AG09309 (cell line): Measurements from ENCODE around the gene CYP3A4.
A peak's percentile ranks its signal among the peaks of the same experiment; 100 is the strongest.
"Not testable (repeated sequence)": the region's sequence is repeated elsewhere in the genome, so short reads cannot be mapped to it uniquely, and the experiment has no call there.

Experiments
- DNase-seq: peaks from one replicate; pipeline ENCODE4 v3.0.0-alpha.2; 2010; ENCODE audit warnings: low read depth
- H3K4me3 ChIP-seq: 2 replicates; pipeline ENCODE4 v1.5.1; 2011; ENCODE audit warnings: mild to moderate bottlenecking, low read depth, low read length, moderate library complexity; ENCODE audit not compliant: control insufficient read depth
- TF ChIP-seq, protein P1 (sequence below): IDR thresholded peaks from 2 replicates; pipeline ENCODE4 v1.5.1; 2011; ENCODE audit warnings: mild to moderate bottlenecking, low read depth, low read length, inconsistent platforms; ENCODE audit not compliant: insufficient read depth, control insufficient read depth; ENCODE audit errors: missing control alignments

The CYP3A4 gene

DNA sequence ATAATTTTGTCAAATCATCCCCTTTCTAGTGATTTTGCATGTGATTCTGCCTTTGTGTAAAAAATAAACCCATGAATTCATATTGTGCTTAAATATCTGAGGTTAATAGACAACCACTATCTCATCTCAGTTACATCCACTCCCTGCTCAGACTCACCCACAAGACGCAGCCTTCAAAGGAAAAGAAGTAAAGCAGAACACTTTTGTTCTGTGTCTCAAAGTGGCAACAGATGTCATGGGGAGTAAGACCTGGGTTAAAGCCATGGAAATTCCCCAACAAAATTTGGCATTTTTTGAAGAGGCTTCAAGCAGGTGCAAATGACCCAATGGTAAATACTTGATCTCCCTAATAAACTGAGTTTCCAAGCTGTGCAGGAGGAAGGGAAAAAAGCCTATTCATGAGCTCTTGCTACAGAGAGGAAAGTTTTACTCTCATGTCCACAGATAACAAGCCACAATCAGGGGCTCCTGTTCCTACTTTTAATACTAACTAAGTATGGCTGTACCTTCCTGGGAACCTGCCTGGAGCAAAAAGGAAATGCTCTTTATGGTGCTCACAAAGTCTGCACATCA lies 53.7 kb downstream of the CYP3A4 start:
- DNase-seq, result no peak
- TF ChIP-seq, protein P1, sequence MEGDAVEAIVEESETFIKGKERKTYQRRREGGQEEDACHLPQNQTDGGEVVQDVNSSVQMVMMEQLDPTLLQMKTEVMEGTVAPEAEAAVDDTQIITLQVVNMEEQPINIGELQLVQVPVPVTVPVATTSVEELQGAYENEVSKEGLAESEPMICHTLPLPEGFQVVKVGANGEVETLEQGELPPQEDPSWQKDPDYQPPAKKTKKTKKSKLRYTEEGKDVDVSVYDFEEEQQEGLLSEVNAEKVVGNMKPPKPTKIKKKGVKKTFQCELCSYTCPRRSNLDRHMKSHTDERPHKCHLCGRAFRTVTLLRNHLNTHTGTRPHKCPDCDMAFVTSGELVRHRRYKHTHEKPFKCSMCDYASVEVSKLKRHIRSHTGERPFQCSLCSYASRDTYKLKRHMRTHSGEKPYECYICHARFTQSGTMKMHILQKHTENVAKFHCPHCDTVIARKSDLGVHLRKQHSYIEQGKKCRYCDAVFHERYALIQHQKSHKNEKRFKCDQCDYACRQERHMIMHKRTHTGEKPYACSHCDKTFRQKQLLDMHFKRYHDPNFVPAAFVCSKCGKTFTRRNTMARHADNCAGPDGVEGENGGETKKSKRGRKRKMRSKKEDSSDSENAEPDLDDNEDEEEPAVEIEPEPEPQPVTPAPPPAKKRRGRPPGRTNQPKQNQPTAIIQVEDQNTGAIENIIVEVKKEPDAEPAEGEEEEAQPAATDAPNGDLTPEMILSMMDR, result no peak
- no peak overlapping the region for H3K4me3 ChIP-seq

DNA sequence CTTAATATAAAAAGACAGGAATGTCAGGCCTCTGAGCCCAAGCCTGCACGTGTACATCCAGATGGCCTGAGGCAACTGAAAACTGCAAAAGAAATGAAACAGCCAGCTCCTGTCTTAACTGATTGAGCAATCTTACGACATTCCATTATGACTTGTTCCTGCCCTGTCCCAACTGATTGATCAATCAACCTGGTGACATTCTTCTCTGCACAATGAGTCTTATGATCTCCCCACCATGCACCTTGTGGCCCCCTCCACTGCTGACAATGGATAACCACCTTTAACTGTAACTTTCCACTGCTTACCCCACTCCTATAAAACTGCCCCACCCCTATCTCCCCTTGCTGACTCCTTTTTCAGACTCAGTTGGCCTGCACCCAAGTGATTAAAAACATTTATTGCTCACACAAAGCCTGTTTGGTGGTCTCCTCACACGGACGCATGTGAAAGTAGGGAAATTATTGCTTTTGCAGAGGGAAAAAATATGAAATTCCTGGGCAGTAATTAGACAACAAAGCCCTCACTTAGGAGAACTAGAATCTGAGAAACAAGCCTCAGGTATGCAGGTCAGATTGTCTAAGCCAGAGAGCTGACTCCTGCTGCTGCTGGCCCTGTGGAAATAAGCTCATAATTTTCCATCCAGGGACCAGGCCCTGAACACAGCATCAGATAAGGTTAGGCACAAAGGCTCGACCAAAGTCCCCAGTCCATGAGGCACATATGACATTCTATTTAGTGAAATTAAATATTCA lies 54.3 kb downstream of the CYP3A4 start:
- no peak overlapping the region for H3K4me3 ChIP-seq
- TF ChIP-seq, protein P1, result no peak
- peak; percentile 7 for DNase-seq

DNA sequence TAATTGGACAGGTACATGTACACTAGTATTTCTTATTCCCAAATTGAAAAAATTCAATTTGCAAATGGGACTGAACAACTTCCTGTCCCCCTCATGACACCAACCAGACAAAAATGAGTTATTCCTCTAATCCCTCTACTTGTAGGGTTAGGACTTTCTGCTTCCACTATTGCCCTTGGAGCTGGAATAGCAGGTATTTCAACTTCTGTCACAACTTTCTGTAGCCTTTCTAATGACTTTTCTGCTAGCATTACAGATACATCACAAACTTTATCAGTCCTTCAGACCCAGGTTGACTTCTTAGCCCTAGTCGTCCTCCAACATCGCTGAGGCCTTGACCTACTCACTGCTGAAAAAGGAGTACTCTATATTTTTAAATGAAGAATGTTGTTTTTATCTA lies 55.4 kb downstream of the CYP3A4 start:
- TF ChIP-seq, protein P1, result no peak
- DNase-seq, result no peak
- no peak overlapping the region for H3K4me3 ChIP-seq

DNA sequence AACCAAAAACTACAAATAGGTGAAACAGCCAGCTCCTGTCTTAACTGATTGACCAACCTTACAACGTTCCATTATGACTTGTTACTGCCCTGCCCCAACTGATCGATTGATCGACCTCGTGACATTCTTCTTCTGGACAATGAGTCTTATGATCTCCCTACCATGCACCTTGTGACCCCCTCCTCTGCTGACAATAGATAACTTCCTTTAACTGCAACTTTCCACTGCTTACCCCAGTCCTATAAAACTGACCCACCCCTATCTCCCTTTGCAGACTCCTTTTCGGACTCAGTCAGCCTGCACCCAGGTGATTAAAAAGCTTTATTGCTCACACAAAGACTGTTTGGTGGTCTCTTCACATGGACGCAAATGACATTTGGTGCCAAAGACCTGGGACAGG lies 60.8 kb downstream of the CYP3A4 start:
- not testable (repeated sequence) for DNase-seq, H3K4me3 ChIP-seq

DNA sequence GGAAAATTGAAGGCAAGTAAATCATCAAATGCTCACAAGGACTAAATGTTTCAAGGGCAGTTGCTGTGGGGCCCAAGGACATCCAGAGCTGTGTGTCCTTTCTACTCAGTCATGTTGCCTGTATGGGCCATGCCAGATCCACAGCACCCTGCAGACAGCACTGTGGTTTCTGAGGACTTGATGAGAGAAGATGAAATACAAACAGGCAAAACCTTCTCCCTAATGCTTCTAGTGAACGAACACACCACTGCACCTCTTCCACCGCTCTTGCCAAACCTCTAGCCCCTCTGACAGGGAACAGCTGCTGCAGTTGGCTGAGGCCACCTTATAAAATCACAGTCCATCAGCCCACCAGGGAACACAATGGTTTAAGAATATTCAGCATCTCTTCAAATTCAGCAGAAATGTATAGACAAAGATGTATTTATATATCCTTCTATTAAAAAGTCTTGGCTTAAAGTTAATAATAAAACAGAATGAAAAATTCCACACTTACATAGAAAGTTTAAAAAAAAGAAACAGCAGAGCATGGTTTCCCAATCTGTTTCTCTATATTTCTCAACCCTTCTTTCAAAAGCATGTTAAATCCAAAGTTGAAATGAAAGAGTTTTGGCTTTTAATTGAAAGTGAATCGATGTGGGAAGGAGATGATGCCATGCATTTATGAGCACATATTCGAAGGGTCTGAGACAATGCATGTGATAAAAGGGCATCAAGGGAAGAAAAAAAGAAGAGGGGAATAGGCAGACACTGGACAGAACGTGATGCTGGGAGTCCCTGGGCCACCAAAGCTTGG lies 63.0 kb downstream of the CYP3A4 start:
- no peak for DNase-seq
- no peak overlapping the region for H3K4me3 ChIP-seq
- TF ChIP-seq, protein P1, result no peak

DNA sequence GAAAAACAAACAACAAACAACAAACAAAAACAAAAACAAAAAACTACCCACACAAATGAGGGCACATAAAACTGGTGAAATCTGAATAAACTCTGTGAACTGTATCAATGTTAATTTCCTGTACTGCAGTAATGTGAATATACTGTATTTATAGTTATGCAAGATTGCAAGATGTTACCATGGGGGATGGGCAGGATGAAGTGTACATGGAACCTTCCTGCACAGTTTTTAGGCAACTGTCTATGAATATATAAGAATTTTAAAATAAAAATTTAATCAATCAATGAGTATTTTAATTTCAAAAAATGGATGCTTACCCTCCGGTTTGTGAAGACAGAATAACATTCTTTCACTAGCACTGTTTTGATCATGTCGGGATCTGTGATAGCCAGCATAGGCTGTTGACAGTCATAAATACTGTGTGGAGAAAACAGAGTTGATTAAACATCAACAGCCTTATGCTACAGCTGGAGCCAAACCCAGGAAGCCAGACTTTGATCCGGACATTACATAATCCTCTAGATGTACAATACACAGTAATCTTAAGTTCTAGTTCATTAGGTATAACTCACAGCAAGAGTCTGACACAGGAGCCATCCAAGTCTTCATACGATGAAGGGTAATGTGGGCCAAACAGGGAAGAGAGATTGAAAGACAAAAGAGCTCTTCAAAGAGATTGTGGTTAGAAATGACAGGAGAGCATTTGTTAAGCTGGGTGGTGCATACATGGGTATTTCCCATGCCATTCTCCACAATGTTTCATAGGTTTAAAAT lies 63.8 kb downstream of the CYP3A4 start:
- TF ChIP-seq, protein P1, result no peak
- DNase-seq, result no peak
- no peak overlapping the region for H3K4me3 ChIP-seq
